HepG2 (cell line): Measurements from ENCODE around the gene CCDC154. TPM values are rescaled to one million over a fixed set of nuclear protein-coding genes. Genes with fewer than 3 reads are reported as not detected.

Source experiments
- JDP2 ChIP-seq: sonication (generic); formaldehyde crosslinking; IDR thresholded peaks from 2 replicates; pipeline ENCODE4 v1.8.1; 2022; ENCODE audit warnings: missing genetic modification reagents, borderline replicate concordance
- PHF20 ChIP-seq: sonication (generic); formaldehyde crosslinking; IDR thresholded peaks from 2 replicates; pipeline ENCODE4 v1.5.0; 2020; ENCODE audit warnings: mild to moderate bottlenecking, missing genetic modification reagents
- RBAK ChIP-seq: sonication (generic); formaldehyde crosslinking; IDR thresholded peaks from 2 replicates; pipeline ENCODE4 v1.5.1; 2020; ENCODE audit warnings: mild to moderate bottlenecking, missing genetic modification reagents
- ZNF224 ChIP-seq: sonication (generic); formaldehyde crosslinking; IDR thresholded peaks from 2 replicates; pipeline ENCODE4 v1.5.0; 2020; ENCODE audit warnings: mild to moderate bottlenecking, missing genetic modification reagents
- ZNF367 ChIP-seq: sonication (generic); formaldehyde crosslinking; IDR thresholded peaks from 2 replicates; pipeline ENCODE4 v1.4.0; 2020; ENCODE audit warnings: missing genetic modification reagents, borderline replicate concordance
- ZNF430 ChIP-seq: sonication (generic); formaldehyde crosslinking; IDR thresholded peaks from 2 replicates; pipeline ENCODE4 v1.9.0; 2021; ENCODE audit warnings: mild to moderate bottlenecking, missing genetic modification reagents
- ZNF496 ChIP-seq: sonication (generic); formaldehyde crosslinking; IDR thresholded peaks from 2 replicates; pipeline ENCODE4 v1.8.1; 2023; ENCODE audit warnings: mild to moderate bottlenecking, moderate library complexity, missing genetic modification reagents; ENCODE audit not compliant: insufficient replicate concordance
- ZNF879 ChIP-seq: sonication (generic); formaldehyde crosslinking; IDR thresholded peaks from 2 replicates; pipeline ENCODE4 v1.8.1; 2023; ENCODE audit warnings: missing genetic modification reagents
- polyA plus RNA-seq, 8 experiments: library from polyadenylated mRNA; depleted of rRNA in 3 of 8; stranded (reverse) in 7 of 8; unstranded in 1 of 8; fragments of >200 nt; fragmentation: Illumina TruSeq in 4 of 8; extraction: Trizol in 4 of 8; gene quantifications; 2 replicates each; pipeline versions ENCODE4 v1.2.1 to v1.2.3, GENCODE V29; 2011 to 2016; ENCODE audit warnings: low read depth in 4 of 8, missing spikeins in 1 of 8, mixed read lengths in 1 of 8; ENCODE audit not compliant: insufficient read depth in 1 of 8
- total RNA-seq, 5 experiments: library from RNA; depleted of rRNA; stranded (reverse); fragments of >200 nt; fragmentation: Illumina TruSeq; extraction: Trizol; gene quantifications; 2 replicates each; pipeline ENCODE4 v1.2.3, GENCODE V29; 2016; ENCODE audit warnings: low read depth in 1 of 5
- TF ChIP-seq, protein P1 (sequence below): sonication (generic); formaldehyde crosslinking; IDR thresholded peaks from 2 replicates; pipeline ENCODE4 v1.4.0; 2020; ENCODE audit warnings: mild to moderate bottlenecking, missing genetic modification reagents
- TF ChIP-seq, protein P2 (sequence below): IDR thresholded peaks from 2 replicates; pipeline ENCODE4 v1.6.1; 2016; ENCODE audit warnings: missing compliant biosample characterization, missing genetic modification reagents, borderline replicate concordance
- TF ChIP-seq, protein P3 (sequence below), 2 experiments: fragments of 450-650 bp in 1 of 2; sonication (generic) in 1 of 2; formaldehyde crosslinking in 1 of 2; IDR thresholded peaks; 2 replicates each; pipeline versions ENCODE4 v1.6.1 to v1.8.0; 2016 to 2022; ENCODE audit warnings: antibody characterized with exemption in 1 of 2, mild to moderate bottlenecking in 1 of 2, missing genetic modification reagents in 1 of 2

CCDC154 gene
- total and polyA plus RNA-seq, 2 of the 13 experiments (the other 11 are each of a cell fraction or from before 2014, with no cell fraction given), result 0.92 to 1.5 TPM

DNA sequence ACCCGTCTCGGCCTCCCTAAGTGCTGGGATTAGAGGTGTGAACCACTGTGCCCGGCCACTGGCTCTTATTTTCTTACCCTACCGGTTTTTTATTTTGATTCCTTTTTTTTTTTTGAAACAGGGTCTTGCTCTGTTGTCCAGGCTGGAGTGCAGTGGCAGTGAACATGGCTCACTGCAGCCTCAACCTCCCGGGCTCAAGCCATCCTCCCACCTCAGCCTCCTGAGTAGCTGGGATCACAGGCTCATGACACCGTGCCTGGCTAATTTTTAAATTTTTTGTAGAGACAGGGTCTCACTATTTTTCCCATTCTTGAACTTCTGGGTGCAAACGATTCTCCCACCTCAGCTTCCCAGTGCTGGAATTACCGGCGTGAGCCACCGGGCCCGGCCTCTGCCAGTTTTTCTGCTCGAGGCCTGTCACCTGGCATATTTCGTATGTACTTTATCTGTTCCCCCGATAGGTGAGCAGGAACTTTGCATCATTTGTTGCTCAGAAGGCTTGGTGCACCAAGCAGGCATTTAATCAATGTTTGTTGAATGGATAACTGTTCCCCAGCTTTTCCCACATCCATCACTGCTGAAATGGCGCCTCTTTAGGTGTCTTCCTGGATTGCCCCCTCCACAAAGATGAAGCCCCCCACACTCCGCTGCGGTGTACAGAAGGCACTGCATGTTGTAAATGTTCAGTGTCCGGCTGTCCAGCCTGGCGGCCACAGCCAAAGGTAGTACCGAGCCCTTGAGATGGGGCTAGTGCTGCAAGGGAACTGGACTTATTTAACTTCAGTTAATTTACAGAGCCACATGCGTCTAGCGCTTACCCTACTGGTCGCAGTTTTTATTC is 47.9 kb upstream of the CCDC154 start (continued):
- TF ChIP-seq, protein P1, sequence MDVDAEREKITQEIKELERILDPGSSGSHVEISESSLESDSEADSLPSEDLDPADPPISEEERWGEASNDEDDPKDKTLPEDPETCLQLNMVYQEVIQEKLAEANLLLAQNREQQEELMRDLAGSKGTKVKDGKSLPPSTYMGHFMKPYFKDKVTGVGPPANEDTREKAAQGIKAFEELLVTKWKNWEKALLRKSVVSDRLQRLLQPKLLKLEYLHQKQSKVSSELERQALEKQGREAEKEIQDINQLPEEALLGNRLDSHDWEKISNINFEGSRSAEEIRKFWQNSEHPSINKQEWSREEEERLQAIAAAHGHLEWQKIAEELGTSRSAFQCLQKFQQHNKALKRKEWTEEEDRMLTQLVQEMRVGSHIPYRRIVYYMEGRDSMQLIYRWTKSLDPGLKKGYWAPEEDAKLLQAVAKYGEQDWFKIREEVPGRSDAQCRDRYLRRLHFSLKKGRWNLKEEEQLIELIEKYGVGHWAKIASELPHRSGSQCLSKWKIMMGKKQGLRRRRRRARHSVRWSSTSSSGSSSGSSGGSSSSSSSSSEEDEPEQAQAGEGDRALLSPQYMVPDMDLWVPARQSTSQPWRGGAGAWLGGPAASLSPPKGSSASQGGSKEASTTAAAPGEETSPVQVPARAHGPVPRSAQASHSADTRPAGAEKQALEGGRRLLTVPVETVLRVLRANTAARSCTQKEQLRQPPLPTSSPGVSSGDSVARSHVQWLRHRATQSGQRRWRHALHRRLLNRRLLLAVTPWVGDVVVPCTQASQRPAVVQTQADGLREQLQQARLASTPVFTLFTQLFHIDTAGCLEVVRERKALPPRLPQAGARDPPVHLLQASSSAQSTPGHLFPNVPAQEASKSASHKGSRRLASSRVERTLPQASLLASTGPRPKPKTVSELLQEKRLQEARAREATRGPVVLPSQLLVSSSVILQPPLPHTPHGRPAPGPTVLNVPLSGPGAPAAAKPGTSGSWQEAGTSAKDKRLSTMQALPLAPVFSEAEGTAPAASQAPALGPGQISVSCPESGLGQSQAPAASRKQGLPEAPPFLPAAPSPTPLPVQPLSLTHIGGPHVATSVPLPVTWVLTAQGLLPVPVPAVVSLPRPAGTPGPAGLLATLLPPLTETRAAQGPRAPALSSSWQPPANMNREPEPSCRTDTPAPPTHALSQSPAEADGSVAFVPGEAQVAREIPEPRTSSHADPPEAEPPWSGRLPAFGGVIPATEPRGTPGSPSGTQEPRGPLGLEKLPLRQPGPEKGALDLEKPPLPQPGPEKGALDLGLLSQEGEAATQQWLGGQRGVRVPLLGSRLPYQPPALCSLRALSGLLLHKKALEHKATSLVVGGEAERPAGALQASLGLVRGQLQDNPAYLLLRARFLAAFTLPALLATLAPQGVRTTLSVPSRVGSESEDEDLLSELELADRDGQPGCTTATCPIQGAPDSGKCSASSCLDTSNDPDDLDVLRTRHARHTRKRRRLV, result no peak
- TF ChIP-seq PHF20 (CRISPR knock-in tag) (no peak), ZNF496 (no peak), RBAK (no peak), ZNF430 (no peak; the same call in 1 of the 2 replicates), JDP2 (no peak), ZNF367 (no peak), ZNF224 (0 out of 2 replicates have a peak, but pooled peaks have one; percentile 37), ZNF879 (CRISPR knock-in tag) (0 out of 2 replicates have a peak, but pooled peaks have one; percentile 7)
- TF ChIP-seq, protein P2, sequence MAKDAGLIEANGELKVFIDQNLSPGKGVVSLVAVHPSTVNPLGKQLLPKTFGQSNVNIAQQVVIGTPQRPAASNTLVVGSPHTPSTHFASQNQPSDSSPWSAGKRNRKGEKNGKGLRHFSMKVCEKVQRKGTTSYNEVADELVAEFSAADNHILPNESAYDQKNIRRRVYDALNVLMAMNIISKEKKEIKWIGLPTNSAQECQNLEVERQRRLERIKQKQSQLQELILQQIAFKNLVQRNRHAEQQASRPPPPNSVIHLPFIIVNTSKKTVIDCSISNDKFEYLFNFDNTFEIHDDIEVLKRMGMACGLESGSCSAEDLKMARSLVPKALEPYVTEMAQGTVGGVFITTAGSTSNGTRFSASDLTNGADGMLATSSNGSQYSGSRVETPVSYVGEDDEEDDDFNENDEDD, result 0 out of 2 replicates have a peak, but pooled peaks have one; percentile 2
- TF ChIP-seq, protein P3, sequence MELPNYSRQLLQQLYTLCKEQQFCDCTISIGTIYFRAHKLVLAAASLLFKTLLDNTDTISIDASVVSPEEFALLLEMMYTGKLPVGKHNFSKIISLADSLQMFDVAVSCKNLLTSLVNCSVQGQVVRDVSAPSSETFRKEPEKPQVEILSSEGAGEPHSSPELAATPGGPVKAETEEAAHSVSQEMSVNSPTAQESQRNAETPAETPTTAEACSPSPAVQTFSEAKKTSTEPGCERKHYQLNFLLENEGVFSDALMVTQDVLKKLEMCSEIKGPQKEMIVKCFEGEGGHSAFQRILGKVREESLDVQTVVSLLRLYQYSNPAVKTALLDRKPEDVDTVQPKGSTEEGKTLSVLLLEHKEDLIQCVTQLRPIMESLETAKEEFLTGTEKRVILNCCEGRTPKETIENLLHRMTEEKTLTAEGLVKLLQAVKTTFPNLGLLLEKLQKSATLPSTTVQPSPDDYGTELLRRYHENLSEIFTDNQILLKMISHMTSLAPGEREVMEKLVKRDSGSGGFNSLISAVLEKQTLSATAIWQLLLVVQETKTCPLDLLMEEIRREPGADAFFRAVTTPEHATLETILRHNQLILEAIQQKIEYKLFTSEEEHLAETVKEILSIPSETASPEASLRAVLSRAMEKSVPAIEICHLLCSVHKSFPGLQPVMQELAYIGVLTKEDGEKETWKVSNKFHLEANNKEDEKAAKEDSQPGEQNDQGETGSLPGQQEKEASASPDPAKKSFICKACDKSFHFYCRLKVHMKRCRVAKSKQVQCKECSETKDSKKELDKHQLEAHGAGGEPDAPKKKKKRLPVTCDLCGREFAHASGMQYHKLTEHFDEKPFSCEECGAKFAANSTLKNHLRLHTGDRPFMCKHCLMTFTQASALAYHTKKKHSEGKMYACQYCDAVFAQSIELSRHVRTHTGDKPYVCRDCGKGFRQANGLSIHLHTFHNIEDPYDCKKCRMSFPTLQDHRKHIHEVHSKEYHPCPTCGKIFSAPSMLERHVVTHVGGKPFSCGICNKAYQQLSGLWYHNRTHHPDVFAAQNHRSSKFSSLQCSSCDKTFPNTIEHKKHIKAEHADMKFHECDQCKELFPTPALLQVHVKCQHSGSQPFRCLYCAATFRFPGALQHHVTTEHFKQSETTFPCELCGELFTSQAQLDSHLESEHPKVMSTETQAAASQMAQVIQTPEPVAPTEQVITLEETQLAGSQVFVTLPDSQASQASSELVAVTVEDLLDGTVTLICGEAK (IDR thresholded peaks at IDR 0.05), result no peak
- TF ChIP-seq, protein P3 (CRISPR knock-in tag; IDR thresholded peaks at IDR 0.05), result 0 out of 2 replicates have a peak, but pooled peaks have one; percentile 11
